GM12873 (cell line): ENCODE data around the gene GNG7.
A peak's percentile ranks its signal among the peaks of the same experiment; 100 is the strongest.

Experiments used
- TF ChIP-seq, protein P1 (sequence below): IDR thresholded peaks from 2 replicates; pipeline ENCODE4 v1.5.1; 2012; ENCODE audit warnings: low read depth, mild to moderate bottlenecking, moderate library complexity, low read length, control low read depth; ENCODE audit not compliant: insufficient read depth; ENCODE audit errors: missing control alignments

GNG7 gene

GRCh38 chr19:2631213-2631821, 71.2 kb downstream of the GNG7 start:
- TF ChIP-seq, protein P1, sequence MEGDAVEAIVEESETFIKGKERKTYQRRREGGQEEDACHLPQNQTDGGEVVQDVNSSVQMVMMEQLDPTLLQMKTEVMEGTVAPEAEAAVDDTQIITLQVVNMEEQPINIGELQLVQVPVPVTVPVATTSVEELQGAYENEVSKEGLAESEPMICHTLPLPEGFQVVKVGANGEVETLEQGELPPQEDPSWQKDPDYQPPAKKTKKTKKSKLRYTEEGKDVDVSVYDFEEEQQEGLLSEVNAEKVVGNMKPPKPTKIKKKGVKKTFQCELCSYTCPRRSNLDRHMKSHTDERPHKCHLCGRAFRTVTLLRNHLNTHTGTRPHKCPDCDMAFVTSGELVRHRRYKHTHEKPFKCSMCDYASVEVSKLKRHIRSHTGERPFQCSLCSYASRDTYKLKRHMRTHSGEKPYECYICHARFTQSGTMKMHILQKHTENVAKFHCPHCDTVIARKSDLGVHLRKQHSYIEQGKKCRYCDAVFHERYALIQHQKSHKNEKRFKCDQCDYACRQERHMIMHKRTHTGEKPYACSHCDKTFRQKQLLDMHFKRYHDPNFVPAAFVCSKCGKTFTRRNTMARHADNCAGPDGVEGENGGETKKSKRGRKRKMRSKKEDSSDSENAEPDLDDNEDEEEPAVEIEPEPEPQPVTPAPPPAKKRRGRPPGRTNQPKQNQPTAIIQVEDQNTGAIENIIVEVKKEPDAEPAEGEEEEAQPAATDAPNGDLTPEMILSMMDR, result peak; percentile 32

- TF ChIP-seq, protein P1, result no peak
These were observed 72.0 kb downstream of the GNG7 start for GRCh38 chr19:2630352-2631001.

DNA sequence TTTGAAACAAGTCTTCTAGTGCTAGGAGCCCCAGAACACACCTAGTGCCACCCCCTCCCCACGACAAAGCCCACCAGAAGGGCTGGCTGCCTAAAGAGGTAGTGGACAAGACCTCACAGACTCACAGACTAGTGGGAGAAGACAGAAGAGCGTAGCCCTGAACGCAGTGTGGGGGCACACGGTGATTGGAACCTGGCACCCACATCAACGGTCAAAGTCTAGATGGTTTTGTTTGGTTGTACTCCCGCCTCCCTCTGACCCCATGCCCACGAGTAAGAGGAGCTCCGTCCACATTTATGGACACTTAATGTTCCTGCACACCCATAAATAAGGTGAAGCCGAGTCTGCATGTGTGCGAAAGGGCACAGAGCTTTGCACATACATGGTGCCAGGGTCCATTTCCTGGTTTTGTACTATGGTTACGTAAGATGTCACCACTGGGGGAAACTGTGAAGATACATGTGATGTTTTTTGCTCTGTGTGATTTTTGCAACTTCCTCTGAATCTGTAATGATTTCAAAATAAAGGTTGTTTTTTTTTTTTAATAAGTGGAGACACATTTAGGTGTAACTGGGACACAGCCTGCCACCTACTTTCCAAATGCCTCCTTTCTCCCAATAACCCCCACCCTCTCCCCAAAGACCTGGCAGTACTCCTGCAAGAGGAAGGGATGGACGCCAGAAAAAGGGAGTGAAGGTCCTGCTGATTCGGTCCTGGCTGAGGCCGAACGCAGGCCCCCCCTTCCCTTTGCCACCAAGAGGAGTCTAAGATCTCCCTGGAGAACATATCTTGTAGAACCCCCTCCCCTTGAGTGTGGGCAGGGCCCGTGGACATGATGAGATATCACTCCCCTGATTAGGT, 72.8 kb downstream of the GNG7 start:
- TF ChIP-seq, protein P1, result no peak

DNA sequence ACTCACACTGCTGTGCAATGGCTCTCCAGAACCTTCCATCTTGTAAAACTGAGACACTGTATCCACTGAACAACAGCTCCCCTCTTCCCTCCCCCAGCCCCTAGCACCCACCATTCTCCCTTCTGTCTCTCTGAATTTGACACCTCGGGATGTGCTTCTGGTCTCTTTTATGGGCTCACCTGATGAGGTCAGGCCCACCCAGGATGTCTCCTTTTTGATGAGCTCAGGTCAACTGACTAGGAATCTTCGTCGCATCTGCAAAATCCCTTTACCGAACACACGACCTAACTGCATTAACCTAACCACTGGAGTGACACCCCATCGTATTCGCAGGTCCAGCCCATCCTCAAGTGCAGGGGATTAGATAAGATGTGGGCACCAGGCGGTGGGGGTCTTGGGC, 73.9 kb downstream of the GNG7 start:
- TF ChIP-seq, protein P1, result no peak

GRCh38 chr19:2627855-2628254, 74.6 kb downstream of the GNG7 start:
- TF ChIP-seq, protein P1, result no peak

DNA sequence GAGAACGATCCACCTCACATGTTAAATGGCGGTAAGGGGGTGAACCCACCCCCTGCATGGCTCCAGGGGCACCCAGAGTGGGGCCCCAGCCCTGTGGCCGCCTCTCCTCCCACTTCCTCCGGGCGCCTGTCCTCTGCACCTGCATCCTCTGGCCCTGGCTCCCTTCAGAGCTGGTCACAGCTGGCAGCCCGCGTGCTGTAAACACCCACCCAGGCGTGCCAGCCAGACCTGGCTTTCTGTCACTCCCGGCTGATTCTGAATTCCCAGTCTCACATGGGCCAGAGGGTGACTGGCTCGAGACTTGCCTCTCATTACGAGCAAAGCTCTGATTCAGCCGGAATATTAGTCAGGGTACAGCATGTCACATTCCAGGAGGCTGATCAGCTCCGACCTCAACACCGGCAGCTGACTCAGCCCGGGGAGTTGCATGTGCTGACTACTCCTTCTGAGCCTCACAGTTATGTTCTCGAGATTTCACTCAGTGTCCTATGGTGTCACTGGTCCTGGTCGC, 75.1 kb downstream of the GNG7 start:
- TF ChIP-seq, protein P1, result no peak

DNA sequence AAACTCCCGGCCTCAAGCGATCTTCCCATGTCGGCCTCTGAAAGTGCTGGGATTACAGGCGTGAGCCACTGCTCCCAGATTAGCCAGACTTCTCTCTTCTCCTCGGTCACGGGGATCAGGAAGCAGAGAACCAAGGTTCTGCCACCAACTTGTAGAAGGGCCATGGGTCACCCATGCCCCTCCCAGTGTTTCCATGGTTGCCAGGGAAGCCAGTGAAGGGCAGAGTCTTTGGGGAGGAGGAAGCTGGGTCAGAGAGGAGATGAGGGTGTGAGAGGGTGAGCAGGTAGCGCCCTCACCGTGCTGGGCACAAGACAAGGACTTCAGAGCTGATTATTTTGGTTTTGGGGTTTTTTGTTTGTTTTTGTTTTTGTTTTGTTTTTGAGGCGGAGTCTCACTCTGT, 77.1 kb downstream of the GNG7 start:
- TF ChIP-seq, protein P1, result no peak
